Inferior parietal cortex (tissue), 1 donor: Measurements from ENCODE around the gene FAM25A.
A peak's percentile ranks its signal among the peaks of the same experiment; 100 is the strongest.
"Not testable (repeated sequence)": the region's sequence is repeated elsewhere in the genome, so short reads cannot be mapped to it uniquely, and the experiment has no call there.

Source experiments
- DNase-seq: peaks from one replicate; pipeline ENCODE4 v3.0.0-alpha.2; 2016; ENCODE audit errors: extremely low spot score

The FAM25A gene

DNA sequence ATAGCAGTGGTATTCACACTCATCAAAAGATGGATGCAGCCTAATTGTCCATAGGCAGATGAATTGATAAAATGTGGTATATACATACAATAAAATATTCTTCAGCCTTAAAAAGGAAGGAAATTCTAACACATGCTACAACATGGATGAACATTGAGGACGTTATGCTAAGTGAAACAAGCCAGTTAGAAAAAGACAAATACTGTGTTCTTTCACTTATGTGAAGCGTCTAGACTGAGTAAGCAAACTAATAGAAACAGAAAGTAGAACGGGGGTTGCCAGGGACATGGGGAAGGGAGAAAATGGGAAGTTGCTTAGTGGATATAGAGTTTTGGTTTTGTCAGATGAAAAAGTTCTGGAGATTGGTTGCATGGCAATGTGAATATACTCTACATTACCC, 6.6 kb upstream of the FAM25A start:
- DNase-seq = not testable (repeated sequence)

DNA sequence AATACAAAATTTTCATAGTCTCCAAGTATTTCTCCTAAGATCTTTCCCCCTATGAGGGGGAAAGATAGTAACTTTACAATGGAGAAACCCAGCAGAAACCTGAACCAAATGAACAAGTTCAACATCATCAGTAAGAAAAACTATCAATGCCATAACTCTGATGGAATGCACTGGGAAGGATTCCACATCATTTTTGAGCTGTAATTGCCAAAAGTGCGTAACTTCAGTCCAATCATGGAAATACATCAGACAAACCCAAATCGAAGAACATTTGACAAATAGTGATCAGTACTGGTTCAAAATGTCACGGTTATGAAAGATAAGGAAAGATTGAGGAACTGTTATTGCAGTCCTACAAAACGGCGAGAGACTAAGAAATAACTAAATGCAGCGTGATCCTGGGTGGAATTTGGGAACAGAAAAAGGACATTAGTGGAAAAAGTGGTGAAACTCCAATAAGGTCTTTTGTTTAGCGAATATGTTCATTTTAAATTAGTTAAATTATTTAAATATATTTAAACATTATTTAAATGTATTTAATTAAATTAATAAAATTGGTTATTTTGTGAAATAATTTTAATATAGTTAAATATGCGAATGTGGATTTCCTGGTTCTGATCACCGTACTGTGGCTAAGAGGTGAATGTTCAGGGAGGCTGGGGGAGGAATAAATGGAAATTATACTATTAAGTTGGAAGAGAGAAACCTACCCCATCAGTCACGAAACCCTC, 4.9 kb upstream of the FAM25A start:
- not testable (repeated sequence) for DNase-seq

- DNase-seq = not testable (repeated sequence)
These were observed 2.0 kb upstream of the FAM25A start for GRCh38 chr10:87018127-87018526.

GRCh38 chr10:87019066-87019465, 1.0 kb upstream of the FAM25A start:
- not testable (repeated sequence) for DNase-seq

GRCh38 chr10:87019504-87019903, 590 bp upstream of the FAM25A start:
- not testable (repeated sequence) for DNase-seq

- DNase-seq = not testable (repeated sequence)
These were observed 5.3 kb downstream of the FAM25A start for GRCh38 chr10:87025285-87025958.

DNA sequence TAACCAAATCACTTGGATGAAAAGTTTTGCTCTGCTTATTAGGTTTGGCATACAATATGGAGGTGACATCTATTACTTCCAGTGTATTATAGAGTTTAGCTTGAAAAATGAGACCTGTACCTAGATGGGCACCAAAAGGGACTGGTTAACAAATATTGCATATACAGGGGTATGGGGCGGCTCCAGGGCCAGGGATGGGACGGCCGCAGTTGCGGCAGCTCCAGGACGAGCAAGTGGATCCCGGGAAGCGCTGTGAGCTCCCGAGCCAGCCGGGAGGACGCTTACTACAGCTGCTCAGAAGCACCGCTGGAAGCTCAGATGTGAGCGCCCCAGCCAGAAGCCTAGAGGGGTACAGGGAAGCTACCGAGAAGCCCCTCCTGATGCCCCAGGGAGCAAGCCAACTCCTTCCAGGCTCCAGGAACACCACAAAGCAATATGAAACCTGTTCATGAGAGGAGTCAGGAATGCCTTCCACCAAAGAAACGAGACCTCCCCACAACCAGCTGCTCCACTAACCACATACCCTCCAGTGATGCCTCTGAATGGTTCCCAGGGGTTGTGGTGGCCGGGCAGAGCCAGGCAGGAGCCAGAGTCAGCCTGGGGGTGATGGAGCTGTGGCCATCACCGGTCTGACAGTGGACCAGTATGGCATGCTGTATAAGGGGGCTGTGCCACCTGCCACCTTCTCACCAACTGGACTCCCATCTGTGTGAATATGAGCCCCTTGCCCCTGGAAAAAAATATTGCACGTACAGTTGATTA, 6.8 kb downstream of the FAM25A start:
- not testable (repeated sequence) for DNase-seq

DNA sequence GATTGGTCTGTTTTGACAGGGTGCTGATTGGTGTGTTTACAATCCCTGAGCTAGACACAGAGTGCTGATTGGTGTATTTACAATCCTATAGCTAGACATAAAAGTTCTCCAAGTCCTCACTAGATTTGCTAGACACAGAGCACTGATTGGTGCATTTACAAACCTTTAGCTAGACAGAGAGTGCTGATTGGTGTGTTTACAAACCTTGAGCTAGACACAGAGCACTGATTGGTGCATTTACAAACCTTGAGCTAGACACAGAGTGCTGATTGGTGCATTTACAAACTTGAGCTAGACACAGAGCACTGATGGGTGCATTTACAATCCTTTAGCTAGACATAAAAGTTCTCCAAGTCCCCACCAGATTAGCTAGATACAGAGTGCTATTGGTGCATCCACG, 10.3 kb downstream of the FAM25A start:
- not testable (repeated sequence) for DNase-seq

DNA sequence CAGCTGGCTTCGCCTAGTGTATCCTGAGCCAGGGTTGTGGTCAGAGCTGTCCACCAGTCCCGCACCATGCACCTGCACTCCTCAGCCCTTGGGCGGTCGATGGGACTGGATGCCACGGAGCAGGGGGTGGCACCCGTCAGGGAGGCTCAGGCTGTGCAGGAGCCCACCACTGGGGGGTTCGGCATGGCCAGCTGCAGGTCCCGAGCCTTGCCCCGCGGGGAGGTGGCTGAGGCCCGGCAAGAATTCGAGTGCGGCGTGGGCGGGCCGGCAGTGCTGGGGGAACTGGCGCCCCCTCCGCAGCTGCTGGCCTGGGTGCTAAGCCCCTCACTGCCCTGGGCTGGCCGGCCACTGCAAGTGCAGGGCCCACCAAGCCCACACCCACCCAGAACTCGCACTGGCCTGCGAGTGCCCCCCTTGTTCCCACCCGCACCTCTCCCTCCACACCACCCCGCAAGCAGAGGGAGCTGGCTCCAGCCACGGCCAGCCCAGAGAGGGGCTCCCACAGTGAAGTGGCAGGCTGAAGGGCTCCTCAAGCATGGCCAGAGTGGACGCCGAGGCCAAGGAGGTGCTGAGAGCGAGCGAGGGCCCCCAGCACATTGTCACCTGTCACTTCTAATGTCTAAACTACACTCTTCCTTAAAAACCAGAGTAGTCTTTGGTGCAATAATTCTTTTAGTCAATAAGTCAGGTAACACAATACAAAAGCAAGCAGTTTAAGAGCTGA, 11.0 kb downstream of the FAM25A start:
- no peak for DNase-seq

GRCh38 chr10:87036623-87037022, 16.5 kb downstream of the FAM25A start:
- DNase-seq = no peak

- DNase-seq = no peak
These were observed 18.2 kb downstream of the FAM25A start for GRCh38 chr10:87038286-87038717.

GRCh38 chr10:87038786-87039185, 18.7 kb downstream of the FAM25A start:
- no peak for DNase-seq

DNA sequence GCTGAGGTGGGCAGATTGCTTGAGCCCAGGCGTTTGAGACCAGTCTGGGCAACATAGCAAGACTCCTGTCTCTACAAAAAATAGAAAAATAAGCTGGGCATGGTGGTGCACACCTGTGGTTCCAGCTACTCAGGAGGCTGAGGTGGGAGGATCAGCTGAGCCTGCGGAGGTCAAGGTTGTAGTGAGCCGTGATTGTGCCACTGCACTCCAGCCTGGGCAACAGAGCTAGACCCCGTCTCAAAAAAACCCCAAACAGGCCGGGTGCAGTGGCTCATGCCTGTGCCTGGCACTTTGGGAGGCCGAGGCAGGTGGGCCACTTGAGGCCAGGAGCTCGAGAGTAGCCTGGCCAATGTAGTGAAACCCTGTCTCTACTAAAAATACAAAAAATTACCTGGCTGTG, 23.5 kb downstream of the FAM25A start:
- not testable (repeated sequence) for DNase-seq

DNA sequence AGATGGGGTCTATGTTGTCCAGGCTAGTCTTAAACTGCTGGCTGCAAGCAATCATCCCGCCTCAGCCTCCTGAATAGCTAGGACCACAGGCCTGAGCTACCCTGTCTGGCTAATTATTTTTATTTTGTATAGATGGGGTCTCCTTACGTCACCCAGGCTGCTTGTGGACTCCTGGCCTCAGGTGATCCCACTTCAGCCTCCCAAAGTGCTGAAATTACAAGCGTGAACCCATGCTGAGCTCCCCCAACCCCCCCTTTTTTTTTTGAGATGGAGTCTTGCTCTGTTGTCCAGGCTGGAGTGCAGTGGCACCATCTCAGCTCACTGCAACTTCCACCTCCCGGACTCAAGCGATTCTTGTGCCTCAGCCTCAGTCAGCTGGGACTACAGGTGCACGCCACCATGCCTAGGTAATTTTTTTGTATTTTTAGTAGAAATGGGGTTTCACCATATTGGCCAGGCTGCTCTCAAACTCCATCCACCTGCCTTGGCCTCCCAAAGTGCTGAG, 25.4 kb downstream of the FAM25A start:
- DNase-seq = no peak

DNA sequence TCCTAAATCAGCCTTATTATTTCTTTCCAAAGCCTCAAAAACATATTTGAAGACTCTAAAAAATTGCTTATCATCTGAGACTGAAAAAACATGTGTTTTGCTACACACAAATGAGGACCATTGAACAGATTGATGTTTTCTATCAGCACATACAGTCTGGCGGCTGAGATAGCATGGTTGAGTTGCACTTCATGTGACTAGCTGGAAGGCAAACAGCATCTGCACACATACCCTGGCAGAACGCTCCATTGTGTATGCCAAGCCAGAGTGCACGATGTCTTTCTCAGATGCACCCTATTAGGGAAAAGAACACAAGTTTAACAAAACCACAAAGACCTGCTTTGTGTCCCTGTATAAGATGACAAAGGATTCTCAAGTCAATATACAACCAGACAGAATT, 33.0 kb downstream of the FAM25A start:
- DNase-seq = peak; percentile 80

DNA sequence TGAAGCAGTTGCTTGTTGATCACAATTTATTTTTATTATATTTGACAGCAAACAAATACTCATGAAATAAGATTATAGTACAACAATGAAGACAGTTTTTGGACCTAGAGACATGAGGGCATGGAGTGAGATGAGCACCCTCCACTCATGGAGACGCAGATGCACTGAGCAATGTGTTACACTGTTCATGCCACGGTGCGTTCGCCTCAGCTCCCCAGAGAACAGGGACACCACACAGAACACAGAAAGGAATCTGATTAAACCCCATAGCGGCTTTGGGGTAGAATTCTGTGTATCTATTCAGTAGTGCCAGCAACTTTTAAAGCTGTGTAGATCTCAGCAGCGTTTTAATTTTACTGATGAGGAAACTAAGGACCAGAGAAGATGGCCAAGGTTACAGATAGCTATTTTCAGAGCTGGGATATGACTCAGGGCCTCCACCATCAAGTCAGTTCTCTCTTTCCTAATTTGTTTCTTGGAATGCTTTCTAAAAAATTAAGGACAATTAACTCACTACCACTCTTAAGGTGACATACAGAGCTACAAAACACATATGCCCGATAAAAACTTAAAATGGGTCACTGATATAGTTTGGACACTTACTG, 33.6 kb downstream of the FAM25A start:
- peak; percentile 50 for DNase-seq

DNA sequence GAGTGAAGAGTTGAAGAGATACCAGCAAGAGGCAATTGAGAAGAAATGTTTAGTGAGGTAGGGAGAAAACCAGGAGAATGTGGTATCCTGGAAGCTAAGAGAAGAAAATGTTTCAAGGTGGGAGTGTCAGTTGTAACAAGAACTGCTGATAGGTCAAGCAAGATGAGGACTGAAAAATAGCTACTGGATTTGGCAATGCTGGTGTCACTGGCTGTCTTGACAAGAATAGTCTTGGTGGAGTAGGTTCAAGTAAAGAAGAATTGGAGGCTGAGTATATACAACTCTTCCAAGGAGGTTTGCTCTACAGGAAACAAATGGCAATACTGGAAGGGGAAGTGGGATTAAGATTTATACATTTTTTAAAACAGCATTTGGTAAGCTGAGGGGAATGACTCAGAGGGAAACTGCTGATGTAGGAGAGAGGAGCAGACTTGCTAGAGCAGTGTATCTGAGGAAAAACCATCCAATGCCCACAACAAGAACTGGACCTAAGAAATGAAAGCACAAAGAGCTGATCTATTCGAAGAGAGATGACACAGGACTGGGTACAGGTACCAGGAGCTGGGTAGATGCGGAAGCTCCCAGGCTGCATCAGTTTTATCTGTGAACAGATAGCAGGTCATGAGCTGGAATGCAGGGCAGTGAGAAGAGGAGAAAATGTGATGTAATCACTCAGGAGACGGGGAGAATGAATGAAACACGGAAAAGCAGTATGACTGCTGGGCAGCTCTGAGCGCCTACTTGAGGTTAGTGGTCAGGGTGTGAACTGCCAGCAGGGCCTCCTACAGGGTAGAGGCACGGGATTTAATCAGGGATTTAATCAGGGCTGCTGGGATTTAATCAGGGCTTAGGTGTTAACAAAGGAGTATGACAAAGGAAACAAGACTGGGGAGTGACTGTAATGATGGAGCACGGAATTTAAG, 34.5 kb downstream of the FAM25A start:
- peak; percentile 27 for DNase-seq

- DNase-seq = peak; percentile 37
These were observed 38.1 kb downstream of the FAM25A start for GRCh38 chr10:87058171-87058570.

- no peak for DNase-seq
These were observed 39.3 kb downstream of the FAM25A start for GRCh38 chr10:87059401-87059800.

DNA sequence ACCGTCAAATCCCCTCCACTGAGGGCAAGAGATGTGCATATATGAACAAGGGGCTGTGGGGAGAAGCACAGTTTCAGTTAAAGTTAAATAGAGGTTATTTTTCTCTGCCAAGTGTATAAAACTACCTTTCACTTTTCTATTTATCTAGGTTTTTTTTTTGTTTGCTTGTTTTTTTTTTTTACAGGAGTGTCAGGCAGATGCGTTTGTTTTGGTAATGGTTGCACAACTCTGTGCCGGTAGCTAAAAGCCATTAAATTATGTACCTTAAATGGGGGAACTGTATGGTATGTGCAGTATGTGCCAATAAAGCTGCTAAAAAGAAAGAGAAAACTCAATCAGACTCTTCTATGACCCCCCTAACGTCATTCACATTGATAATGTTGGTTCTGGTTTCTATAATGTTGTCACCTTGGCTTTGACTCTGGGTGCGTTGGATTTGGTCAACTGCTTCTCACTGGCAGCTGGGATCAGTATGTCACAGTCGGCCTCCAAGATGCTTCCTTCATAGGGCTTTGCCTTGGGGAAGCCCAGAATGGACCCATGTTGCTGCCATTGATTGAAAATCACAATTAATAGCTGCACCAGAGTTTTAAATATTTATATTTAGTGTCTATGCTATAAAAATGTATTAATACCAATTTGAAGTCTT, 40.3 kb downstream of the FAM25A start:
- no peak for DNase-seq
